ENCODE data around the gene TUBGCP3.

TUBGCP3 gene

GRCh38 chr13:112445411-112446271 is 142.3 kb downstream of the TUBGCP3 start:
- H3K27me3 ChIP-seq (ENCODE audit: insufficient read depth, low read length), result peaks cover 26% of the 10 kb centered on the region
- H3K9ac ChIP-seq (ENCODE audit: low read depth, low read length), result no peak overlapping the region
- H3K4me3 ChIP-seq (ENCODE audit: low read length), result no peak overlapping the region
- H3K4me1 ChIP-seq (ENCODE audit: insufficient read depth, low read length), result no peaks in the 10 kb centered on the region
- H3K36me3 ChIP-seq (ENCODE audit: insufficient read depth, low read depth, low read length), result no peaks in the 10 kb centered on the region
- no peak overlapping the region for H3K27ac ChIP-seq (ENCODE audit: low read length)
- H3K9me3 ChIP-seq (ENCODE audit: insufficient read depth, low read depth, low read length), result no peaks in the 10 kb centered on the region

GRCh38 chr13:112444416-112445399 is 143.2 kb downstream of the TUBGCP3 start:
- Histone ChIP-seq H3K4me3 (ENCODE audit: low read length) (no peak overlapping the region), H3K9me3 (ENCODE audit: insufficient read depth, low read depth, low read length) (no peaks in the 10 kb centered on the region), H3K27me3 (ENCODE audit: insufficient read depth, low read length) (peaks cover 26% of the 10 kb centered on the region), H3K4me1 (ENCODE audit: insufficient read depth, low read length) (no peaks in the 10 kb centered on the region), H3K9ac (ENCODE audit: low read depth, low read length) (no peak overlapping the region), H3K27ac (ENCODE audit: low read length) (no peak overlapping the region), H3K36me3 (ENCODE audit: insufficient read depth, low read depth, low read length) (no peaks in the 10 kb centered on the region)

GRCh38 chr13:112443995-112444311 is 144.0 kb downstream of the TUBGCP3 start:
- Histone ChIP-seq H3K27me3 (ENCODE audit: insufficient read depth, low read length) (peaks cover 26% of the 10 kb centered on the region), H3K9me3 (ENCODE audit: insufficient read depth, low read depth, low read length) (no peaks in the 10 kb centered on the region; the same call in 1 of the 2 replicates), H3K27ac (ENCODE audit: low read length) (no peak overlapping the region), H3K4me1 (ENCODE audit: insufficient read depth, low read length) (no peaks in the 10 kb centered on the region), H3K4me3 (ENCODE audit: low read length) (no peak overlapping the region), H3K9ac (ENCODE audit: low read depth, low read length) (no peak overlapping the region), H3K36me3 (ENCODE audit: insufficient read depth, low read depth, low read length) (no peaks in the 10 kb centered on the region)

- H3K9me3 ChIP-seq (ENCODE audit: insufficient read depth, low read depth, low read length), result peaks cover 5% of the 10 kb centered on the region; the same call in 1 of the 2 replicates
- H3K27me3 ChIP-seq (ENCODE audit: insufficient read depth, low read length), result peaks cover 26% of the 10 kb centered on the region
- no peaks in the 10 kb centered on the region for H3K4me1 ChIP-seq (ENCODE audit: insufficient read depth, low read length)
- H3K27ac ChIP-seq (ENCODE audit: low read length), result no peak overlapping the region
- no peak overlapping the region for H3K9ac ChIP-seq (ENCODE audit: low read depth, low read length)
- no peak overlapping the region for H3K4me3 ChIP-seq (ENCODE audit: low read length)
- no peaks in the 10 kb centered on the region for H3K36me3 ChIP-seq (ENCODE audit: insufficient read depth, low read depth, low read length)
Measured at GRCh38 chr13:112443191-112443994, 144.6 kb downstream of the TUBGCP3 start.

GRCh38 chr13:112442483-112443090 is 145.4 kb downstream of the TUBGCP3 start:
- Histone ChIP-seq H3K4me1 (ENCODE audit: insufficient read depth, low read length) (no peaks in the 10 kb centered on the region), H3K9ac (ENCODE audit: low read depth, low read length) (no peak overlapping the region), H3K27me3 (ENCODE audit: insufficient read depth, low read length) (peaks cover 26% of the 10 kb centered on the region), H3K36me3 (ENCODE audit: insufficient read depth, low read depth, low read length) (no peaks in the 10 kb centered on the region), H3K27ac (ENCODE audit: low read length) (no peak overlapping the region), H3K4me3 (ENCODE audit: low read length) (no peak overlapping the region), H3K9me3 (ENCODE audit: insufficient read depth, low read depth, low read length) (peaks cover 12% of the 10 kb centered on the region)

GRCh38 chr13:112441779-112442310 is 146.1 kb downstream of the TUBGCP3 start:
- peaks cover 12% of the 10 kb centered on the region for H3K9me3 ChIP-seq (ENCODE audit: insufficient read depth, low read depth, low read length)
- peaks cover 26% of the 10 kb centered on the region for H3K27me3 ChIP-seq (ENCODE audit: insufficient read depth, low read length)
- H3K4me1 ChIP-seq (ENCODE audit: insufficient read depth, low read length), result no peaks in the 10 kb centered on the region
- H3K27ac ChIP-seq (ENCODE audit: low read length), result no peak overlapping the region
- H3K36me3 ChIP-seq (ENCODE audit: insufficient read depth, low read depth, low read length), result no peaks in the 10 kb centered on the region
- H3K4me3 ChIP-seq (ENCODE audit: low read length), result no peak overlapping the region
- H3K9ac ChIP-seq (ENCODE audit: low read depth, low read length), result no peak overlapping the region

GRCh38 chr13:112441226-112441625 is 146.7 kb downstream of the TUBGCP3 start:
- Histone ChIP-seq H3K4me1 (ENCODE audit: insufficient read depth, low read length) (no peaks in the 10 kb centered on the region), H3K4me3 (ENCODE audit: low read length) (no peak overlapping the region), H3K9me3 (ENCODE audit: insufficient read depth, low read depth, low read length) (peaks cover 12% of the 10 kb centered on the region), H3K27me3 (ENCODE audit: insufficient read depth, low read length) (peaks cover 26% of the 10 kb centered on the region), H3K36me3 (ENCODE audit: insufficient read depth, low read depth, low read length) (no peaks in the 10 kb centered on the region), H3K27ac (ENCODE audit: low read length) (no peak overlapping the region), H3K9ac (ENCODE audit: low read depth, low read length) (no peak overlapping the region)

GRCh38 chr13:112438515-112438914 is 149.4 kb downstream of the TUBGCP3 start:
- Histone ChIP-seq H3K36me3 (ENCODE audit: insufficient read depth, low read depth, low read length) (no peaks in the 10 kb centered on the region), H3K9ac (ENCODE audit: low read depth, low read length) (no peak overlapping the region), H3K27me3 (ENCODE audit: insufficient read depth, low read length) (peaks cover 11% of the 10 kb centered on the region)

GRCh38 chr13:112438094-112438493 is 149.9 kb downstream of the TUBGCP3 start:
- H3K4me3 ChIP-seq (ENCODE audit: low read length), result no peak overlapping the region
- H3K4me1 ChIP-seq (ENCODE audit: insufficient read depth, low read length), result no peaks in the 10 kb centered on the region
- no peak overlapping the region for H3K9ac ChIP-seq (ENCODE audit: low read depth, low read length)
- no peak overlapping the region for H3K27ac ChIP-seq (ENCODE audit: low read length)
- peaks cover 6% of the 10 kb centered on the region for H3K27me3 ChIP-seq (ENCODE audit: insufficient read depth, low read length)
- H3K36me3 ChIP-seq (ENCODE audit: insufficient read depth, low read depth, low read length), result no peaks in the 10 kb centered on the region
- H3K9me3 ChIP-seq (ENCODE audit: insufficient read depth, low read depth, low read length), result peaks cover 12% of the 10 kb centered on the region

More at GRCh38 chr13:112438515-112438914, 149.4 kb downstream of the TUBGCP3 start:
- Histone ChIP-seq H3K27ac (ENCODE audit: low read length) (no peak overlapping the region), H3K4me1 (ENCODE audit: insufficient read depth, low read length) (no peaks in the 10 kb centered on the region), H3K4me3 (ENCODE audit: low read length) (no peak overlapping the region), H3K9me3 (ENCODE audit: insufficient read depth, low read depth, low read length) (peaks cover 12% of the 10 kb centered on the region)

GRCh38 chr13:112435973-112436372 is 152.0 kb downstream of the TUBGCP3 start:
- H3K27ac ChIP-seq (ENCODE audit: low read length), result no peak overlapping the region
- H3K36me3 ChIP-seq (ENCODE audit: insufficient read depth, low read depth, low read length), result no peaks in the 10 kb centered on the region
- H3K9ac ChIP-seq (ENCODE audit: low read depth, low read length), result no peak overlapping the region
- no peak overlapping the region for H3K4me3 ChIP-seq (ENCODE audit: low read length)
- peaks cover 12% of the 10 kb centered on the region for H3K9me3 ChIP-seq (ENCODE audit: insufficient read depth, low read depth, low read length)
- no peaks in the 10 kb centered on the region for H3K4me1 ChIP-seq (ENCODE audit: insufficient read depth, low read length)
- no peaks in the 10 kb centered on the region for H3K27me3 ChIP-seq (ENCODE audit: insufficient read depth, low read length)

All from iPS-20b (cell line).